NCI-H2081 treated with DMSO at 0.1 percent for 48 hours (cell line): Measurements from ENCODE around the gene TMEM143.
"Not testable (repeated sequence)": the region's sequence is repeated elsewhere in the genome, so short reads cannot be mapped to it uniquely, and the experiment has no call there.

Source experiments
- DNase-seq: peaks from one replicate; lab custom pipeline; 2025; lab: John Stamatoyannopoulos, UW

The TMEM143 gene

DNA sequence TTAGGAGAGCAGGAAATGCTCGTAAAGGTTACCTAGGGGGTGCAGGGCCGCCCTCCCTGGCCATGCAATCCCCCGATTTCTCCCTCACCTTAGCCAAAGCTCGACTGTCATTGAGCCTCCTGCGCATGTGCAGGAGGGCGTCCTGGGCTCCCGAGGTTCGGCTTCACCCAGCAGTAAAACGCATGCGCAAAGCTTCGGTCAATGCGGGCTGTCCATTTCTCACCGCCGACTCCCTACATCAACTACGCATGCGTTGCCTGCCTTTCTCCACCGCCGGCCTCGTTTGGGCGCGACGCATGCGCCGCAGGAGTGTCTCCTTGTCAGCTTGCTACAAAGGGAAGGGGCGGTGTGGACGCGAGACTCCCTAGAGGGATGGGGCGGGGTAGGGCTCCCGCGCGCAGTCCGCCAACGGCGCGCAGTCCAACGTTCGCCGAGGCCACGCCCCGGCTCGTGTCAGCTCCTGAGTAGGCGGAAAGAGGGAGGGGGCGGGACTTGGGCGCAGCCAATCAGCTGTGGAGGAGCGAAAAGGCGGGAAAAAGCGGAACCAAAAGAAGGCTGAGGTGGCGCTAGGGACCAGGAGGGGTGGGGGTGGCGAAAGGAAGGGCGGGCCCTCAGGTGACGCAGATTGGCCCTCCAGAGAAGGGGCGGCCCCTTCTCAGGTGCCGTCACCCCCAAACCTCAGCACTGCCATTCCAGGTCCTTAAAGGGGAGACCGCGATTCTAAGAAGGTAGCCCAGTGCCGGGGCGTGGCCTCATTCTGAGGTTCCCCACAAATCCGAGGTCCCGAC, at the start of gene TMEM143, which contains the start of gene SYNGR4:
Gene TMEM143, minus strand, starts transcription at position 131 of the 788 bp plus-strand sequence. Its CDS starts 20 bp downstream, at position 111.
Gene SYNGR4, plus strand, starts transcription at position 558 of the 788 bp plus-strand sequence. CDS start 1,476 bp downstream, outside the sequence.
- DNase-seq, result peak; percentile 98

DNA sequence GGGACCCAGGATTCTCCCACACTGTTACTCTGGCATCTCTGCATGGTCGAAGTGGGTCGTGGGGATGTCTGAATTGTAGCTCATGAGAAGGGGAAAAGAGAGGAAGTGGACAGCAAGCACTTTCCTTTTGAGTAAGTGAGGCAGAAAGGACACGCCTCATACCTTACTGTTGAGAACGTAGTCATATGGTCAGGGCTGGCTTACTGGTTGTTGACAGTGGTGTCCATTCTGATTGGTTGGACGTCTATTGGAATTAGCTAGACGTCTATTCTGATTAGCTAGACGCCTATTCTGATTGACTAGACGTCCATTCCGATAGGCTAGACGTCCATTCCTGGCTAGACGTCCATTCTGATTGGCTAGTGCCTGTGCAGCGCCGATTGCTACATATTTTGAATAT, 42.1 kb upstream of the TMEM143 start:
- DNase-seq, result no peak

DNA sequence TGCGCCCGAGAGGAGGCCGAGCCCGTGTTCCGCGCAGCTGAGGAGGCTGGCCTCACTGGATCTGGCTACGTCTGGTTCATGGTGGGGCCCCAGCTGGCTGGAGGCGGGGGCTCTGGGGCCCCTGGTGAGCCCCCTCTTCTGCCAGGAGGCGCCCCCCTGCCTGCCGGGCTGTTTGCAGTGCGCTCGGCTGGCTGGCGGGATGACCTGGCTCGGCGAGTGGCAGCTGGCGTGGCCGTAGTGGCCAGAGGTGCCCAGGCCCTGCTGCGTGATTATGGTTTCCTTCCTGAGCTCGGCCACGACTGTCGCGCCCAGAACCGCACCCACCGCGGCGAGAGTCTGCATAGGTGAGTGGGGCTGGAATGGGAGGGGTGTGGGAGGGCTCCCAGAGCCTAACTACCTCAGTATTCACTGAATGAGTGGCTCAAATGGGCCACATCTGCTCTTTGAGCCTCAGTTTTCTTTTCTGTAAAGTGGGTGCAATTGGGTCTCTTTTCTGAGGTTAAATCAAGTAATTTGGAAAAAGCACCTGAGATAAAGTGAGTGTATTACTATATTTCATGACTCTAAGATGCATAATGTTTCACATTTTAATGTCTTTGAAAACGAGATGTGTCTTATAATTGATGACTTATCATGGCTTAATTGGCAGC, 41.4 kb upstream of the TMEM143 start:
- DNase-seq, result no peak

DNA sequence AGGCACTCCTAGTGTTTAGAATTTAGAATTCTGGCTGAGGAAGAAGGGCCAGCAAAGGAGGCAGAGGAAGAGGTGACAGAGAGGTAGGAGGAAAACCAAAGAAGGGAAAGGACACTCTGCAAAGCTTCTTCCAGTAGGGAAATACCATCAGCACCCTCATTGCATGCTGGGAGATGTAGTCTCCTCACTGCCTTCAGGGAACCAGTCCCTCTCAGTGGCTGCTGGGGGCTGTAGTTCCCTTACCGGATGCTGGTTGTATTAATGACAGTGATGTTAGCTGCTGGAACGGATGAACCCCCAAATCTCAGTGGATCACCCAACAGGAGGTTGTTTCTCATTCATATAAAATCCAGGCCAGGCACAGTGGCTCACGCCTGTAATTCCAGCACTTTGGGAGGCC, 39.9 kb upstream of the TMEM143 start:
- no peak for DNase-seq

DNA sequence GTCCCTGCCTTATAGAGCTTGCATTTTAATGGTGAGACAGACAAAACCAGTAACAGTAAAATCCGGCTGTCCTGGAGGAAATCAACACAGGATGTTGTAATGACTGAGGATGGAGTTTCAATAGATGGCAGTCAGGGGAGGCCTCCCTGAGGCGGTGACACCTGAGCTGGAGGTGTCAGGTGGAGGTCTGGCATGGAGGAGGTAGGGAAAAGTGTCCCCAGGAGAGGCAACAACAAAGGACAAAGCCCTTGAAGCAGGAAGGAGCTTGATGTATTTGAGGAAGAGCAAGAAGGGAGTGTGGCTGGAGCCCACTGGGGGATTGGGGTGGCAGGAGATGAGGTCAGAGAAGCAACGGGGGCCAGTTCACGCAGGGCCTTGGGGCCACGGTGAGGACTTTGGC, 37.5 kb upstream of the TMEM143 start:
- DNase-seq, result no peak

DNA sequence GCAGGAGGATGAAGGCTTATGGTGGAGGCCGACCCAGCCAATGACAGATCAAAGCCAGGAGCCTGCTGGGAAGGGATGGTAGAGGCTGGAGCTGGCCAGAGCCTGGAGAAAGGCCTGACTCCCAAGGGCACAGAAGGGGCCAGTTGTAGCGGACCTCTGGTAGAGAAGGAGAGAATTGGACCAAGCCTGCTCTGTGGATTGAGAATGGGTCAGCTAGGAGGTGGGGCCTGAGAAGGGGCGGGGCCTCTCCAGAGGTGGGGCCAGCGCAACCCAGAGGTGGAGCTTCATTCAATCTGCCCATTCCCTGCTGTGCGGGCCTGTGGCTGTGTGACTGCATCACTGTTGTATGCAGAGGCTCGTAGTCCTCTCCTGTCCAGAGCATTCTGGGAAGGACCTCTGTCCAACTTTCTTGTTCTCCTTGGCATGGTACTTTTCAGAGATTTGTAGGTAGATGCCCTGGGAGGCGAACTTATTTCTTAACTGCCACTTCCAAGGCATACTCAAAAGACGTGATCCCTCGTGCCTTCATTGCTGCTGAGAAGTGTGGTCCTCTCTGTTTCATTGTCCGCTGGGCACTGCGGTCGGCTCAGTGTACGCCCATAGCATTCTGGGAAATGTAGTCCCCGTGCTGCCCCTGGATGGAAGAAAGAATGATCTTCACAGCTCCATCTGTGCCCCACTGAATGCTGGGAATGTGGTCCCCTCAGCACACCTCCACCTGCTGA, 36.4 kb upstream of the TMEM143 start:
- DNase-seq, result no peak

DNA sequence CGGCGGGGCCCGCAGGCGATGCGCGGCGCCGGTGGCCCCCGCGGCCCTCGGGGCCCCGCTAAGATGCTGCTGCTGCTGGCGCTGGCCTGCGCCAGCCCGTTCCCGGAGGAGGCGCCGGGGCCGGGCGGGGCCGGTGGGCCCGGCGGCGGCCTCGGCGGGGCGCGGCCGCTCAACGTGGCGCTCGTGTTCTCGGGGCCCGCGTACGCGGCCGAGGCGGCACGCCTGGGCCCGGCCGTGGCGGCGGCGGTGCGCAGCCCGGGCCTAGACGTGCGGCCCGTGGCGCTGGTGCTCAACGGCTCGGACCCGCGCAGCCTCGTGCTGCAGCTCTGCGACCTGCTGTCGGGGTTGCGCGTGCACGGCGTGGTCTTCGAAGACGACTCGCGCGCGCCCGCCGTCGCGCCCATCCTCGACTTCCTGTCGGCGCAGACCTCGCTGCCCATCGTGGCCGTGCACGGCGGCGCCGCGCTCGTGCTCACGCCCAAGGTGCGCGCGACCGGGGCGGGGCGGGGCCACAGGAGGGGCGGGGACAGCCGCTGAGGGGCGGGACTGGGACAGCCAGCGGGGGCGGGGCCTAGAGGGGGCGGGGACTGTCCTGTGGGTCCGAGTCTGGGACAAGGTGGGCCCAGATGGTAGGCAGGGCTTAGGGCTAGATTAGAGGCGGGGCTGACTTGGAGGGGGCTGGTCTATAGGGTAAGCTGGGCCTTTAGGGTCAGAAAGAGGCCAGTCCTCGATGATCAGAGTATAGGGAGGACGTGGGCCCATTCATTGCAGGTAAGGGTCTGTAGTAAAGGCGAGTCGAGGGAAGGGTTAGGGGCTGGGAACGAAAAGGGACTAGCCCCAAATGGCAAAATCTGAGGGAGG, 34.9 kb upstream of the TMEM143 start:
- DNase-seq, result no peak

DNA sequence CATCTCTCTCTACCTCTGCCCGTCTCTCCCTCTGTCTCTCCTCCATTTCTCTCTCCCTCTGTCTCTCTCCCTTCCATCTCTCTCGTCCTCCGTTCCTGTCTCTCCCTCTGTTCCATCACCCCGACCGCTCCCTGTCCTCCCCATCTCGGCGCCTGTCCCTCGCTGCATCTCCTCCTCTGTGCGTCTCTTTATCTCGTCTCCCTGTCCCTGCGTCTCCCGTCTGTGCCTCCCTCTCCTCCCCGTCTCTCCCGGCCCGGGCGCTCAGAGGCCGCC, 34.3 kb upstream of the TMEM143 start:
- DNase-seq, result no peak

DNA sequence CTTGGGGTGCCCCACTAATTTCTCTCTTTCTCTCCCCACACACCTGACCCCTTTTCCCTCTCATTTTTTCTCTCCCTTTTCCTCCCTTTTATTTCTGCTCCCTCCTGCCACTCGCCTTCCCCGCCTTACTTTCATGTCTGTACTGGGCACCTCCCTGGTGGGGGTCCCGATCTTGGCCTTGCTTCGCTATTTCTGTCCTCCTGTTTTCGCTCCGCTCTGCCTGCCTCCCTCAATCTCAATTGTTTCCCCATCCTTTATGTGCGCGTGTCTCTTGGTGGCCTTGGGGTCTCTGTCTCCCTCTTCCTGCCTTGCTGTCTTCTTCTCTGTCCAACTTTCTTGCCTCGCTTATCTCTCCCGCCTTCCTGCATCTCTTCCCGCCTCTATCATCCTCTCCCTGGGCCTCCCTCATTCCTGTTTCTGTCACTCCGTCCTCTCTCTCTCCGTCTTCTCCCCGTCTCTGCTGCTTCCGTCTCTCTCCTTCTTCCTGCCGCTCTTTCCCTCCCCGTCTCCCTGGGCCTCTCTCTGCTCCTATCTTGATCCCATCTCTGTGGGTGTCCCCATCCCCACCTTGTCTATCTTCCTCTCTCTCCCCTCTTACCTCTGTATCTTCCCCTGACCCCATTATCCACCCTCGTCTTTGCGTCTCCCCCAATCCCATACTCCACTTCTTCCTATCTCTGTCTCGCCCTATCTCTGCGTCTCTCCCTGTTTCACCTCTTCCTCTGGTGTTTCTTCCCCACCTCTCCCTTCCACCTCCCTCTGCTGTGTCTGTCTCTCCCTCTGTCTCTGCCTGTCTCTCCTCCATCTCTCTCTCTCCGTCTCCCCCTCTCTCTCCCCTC, 33.7 kb upstream of the TMEM143 start:
- DNase-seq, result no peak

DNA sequence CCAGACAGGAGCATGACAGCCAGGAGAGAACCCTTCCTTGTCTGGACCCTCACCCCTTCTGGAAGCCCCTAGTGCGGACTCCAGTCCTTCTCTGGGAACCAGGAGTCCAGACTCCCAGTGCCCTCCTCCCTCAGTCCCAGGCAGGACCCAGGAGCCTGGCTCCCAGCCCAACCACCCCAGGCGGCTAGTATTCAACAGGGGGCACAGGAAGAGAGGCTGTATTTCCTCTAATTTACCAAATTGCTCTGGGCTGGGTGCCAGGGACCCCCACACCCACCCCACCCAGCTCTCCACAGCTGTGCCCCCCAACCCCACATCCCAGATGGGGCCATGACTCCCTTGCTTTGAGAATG, 33.1 kb upstream of the TMEM143 start:
- no peak for DNase-seq

DNA sequence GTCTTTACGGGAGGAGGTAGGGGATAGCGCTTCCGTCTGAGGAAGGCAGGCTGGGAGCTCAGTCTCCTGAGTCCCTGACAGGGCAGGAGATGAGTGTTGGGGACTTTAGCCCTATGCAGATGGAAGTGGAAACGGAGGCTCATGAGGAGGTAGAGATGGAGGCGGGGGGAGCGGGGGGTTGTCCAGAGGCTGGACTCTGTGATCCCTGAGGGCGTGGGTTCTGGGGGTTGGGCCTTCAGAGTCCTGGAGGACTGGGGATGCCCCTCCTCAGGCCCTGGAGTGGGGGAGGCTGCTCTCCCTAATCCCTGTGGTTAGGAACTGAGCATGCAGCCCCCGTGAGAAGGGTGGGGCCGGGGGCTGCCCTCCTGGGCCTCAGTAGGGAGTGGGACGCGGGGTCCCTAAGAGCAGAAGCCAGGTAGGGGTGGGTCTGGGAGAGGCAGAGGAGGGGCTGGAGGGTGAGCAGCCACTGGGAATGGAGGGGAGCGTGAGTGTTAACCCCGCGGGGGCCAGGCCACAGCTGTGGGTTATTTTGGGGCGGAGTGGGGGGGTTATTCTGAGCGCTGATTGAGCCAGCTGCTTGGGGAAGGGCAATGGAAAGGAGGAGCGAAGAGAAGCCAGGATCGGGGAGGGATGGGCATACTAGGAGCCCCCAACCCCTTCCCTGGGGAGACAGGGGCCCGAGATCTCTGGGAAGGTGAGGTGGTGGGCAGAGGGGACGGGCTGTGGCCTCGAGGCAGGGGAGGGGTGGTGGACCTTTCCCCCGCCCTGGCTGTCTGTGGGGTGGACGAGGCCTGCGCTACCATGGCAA, 32.5 kb upstream of the TMEM143 start:
- DNase-seq, result no peak

DNA sequence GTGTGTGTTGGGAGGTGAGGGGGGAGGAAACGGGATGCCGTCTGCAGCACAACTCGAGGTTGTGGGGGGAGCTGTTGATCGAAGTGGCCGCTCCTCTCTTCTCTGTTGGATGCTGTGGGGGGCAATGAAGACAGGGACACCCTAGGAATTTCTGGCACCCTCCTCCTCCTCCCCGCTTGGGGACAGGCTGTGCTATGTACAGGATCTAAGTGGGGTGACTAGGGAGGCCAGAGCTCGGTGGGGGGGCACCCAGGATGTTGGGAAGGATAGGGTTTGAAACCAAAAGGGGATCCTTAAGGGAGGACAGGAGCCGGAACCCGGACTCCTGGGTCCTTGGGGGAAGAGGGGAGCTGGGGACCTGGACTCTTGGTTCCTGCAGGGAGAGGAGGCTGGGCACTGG, 31.8 kb upstream of the TMEM143 start:
- DNase-seq, result no peak

DNA sequence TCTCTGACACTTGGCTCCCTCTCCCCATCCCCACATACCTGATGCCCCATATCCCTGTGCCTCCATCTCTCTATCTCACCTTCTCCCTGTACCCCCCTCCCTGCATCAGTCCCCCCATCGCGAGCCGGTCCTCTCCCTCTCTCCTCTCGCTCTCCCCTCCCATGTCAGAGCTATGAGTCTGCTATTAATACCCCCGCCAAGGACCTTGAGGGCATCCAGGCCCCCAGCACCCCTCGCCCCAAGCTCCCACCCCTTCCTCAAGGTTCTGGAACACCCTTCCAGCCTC, 31.4 kb upstream of the TMEM143 start:
- no peak for DNase-seq

DNA sequence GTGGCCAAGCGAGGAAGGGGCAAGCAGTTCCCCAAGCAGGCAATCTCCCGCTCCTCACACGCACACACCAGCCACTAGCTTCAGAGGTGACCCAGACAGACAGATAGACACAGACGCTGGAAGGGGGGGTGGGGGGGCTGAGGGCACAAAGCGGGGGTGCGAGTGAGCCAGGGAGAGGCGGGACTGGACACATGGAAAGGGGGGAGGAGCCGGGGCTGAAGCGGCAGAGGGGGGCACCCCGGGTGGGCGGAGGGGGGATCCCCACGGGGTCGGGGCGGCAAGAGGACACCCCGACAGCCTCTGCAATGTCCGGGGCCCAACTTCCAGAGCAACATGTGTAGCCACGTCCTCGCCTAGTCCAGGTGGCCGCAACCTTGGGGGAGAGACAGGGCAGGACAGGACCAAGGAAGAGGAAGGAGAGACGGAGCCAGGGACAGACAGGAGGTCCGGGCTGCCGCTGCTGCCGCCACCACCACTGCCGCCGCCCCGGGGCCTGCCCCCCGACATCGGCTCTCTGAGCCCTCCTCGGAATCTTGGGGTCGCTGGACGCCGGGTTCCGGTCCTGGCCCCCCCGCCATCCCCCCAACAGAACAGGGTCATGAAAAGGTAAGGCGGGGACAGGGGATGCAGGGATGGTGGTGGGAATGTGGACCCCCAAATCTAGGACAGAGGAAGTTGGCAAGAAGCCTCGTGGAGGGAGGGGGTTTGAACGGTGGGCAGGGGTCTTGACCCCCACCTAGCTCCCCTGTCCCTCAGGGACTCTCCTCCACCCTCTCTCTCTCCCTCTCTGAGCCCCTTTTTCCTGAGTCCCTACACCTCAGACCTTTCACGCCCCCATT, 30.8 kb upstream of the TMEM143 start:
- DNase-seq, result no peak

DNA sequence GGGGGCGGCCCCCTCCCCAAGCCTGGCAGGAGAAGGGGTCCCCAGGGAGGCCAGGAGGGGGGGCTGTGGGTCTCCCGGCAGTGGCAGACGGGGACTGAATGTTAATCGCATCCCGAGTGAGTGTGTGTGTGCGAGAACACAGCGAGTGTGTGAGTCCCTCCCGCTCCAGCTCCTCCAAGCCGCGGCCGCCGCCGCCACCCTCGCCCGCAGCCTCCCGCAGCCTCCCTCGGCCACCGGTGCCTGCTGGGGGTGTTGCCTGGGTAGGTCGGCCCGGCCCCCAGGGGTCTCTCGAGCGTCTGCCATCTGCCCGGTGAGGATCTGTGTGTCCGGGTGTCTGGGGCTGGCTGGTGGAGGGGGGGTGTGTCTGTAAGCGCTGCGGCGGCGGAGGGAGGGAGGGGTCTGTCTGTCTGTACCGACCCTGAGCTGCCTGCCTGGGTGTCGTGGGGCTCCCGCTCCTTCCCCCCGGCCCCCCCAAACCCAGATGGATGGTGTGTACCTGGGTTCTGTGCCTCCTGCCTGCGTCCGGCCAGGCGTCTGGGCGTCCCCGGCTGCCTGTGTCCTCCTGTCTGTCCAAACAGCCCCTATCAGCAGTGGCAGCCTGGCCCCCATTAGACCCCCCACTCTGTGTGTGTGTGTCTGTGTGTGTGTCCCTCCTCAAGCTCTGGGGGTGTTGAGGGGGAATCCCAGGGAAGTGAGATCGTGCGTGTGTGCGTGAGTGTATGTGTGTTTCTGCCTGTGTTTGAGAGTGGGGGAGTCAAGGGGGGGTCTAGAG, 30.0 kb upstream of the TMEM143 start, which contains the start of gene GRIN2D:
Gene GRIN2D, plus strand, starts transcription at position 110 of the 772 bp plus-strand sequence. CDS start 4,725 bp downstream, outside the sequence.
- DNase-seq, result no peak

DNA sequence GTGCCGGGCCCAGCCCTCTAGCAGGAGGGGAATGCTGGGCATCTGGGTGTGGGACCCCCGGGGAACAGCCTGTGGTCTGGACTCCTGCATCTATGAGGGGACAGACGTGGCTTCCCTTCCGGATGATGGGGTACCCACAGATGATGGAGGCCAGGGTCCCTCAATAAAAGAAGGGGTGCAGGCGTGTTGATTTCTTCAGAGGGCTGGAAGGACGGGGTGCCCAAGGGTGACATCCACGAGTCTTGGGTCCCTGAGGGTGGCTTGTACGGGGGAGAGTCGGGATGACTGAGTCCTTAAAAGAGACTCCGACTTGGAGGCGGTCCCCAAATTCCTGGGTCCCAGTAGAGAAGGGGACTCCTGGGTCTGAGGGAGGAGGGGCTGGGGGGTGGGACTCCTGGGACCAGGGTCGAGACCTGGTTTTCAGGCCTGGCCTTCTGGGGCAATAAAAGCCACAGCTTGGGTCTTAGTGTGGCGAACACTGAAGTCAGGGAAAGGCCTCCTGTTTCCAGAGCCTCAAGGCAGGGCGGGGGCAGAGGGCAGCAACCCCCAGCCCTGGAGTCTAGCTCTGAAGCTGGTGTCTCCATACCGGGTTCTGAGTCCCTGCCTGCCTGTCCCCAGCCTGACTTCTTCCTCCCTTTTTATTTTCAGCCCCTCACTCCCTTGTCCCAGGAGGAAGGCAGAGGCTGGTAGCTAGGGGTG, 29.3 kb upstream of the TMEM143 start:
- DNase-seq, result no peak

DNA sequence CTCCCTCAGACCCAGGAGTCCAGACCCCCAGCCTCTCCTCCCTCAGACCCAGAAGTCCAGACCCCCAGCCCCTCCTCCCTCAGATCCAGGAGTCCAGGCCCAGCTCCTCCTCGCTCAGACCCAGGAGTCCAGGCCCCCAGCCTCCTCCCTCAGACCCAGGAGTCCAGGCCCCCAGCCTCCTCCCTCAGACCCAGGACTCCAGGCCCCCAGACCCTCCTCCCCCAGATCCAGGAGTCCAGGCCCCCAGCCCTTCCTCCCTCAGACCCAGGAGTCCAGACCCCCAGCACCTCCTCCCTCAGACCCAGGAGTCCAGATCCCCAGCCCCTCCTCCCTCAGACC, 28.2 kb upstream of the TMEM143 start:
- DNase-seq, result not testable (repeated sequence)
